GM19193 (cell line): ENCODE measurements around the gene TESMIN.

ENCODE experiments used
- POLR2A ChIP-seq: IDR thresholded peaks from 4 replicates; pipeline ENCODE4 v1.6.1; 2011; ENCODE audit not compliant: insufficient read depth, insufficient read length; ENCODE audit errors: extremely low read depth

Gene TESMIN

DNA sequence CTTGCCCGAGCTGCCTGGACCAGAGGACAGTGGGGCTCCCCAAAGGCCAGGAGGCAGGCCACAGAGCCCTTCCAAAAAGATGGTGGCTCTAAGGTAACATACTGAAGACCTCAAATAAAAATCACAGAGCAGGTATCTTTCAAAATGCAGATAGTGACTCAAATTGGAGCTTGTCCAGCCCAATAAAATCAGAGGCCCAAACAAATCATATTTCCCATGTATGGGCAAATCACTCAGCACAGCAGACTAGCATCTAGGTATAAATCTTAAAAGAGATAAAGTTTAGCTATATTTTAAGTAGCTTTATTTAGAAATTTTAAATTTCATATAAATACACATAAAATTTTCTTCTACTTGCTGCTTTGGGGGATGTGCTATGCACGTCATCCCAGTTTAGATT, 3.3 kb downstream of the TESMIN start:
- no peak for TF ChIP-seq POLR2A

DNA sequence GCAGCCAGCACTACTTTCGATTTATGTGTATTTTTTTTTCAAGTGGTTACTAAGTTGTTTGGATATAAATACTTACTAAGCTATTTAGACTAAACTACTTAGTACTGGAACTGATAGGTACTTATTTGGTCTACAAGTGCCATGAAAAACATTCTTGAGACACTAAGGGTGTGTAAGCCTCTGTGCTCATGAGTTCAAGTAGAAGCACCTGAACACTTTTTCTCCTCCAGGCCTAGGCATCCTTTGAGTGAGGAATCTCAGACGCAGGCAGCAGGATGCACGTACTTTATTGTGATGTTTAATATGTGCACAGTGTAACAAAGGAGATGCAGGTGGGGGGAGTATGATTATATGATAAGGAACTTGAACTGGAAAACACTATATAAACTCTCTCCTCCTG, 7.8 kb downstream of the TESMIN start:
- TF ChIP-seq POLR2A = no peak

DNA sequence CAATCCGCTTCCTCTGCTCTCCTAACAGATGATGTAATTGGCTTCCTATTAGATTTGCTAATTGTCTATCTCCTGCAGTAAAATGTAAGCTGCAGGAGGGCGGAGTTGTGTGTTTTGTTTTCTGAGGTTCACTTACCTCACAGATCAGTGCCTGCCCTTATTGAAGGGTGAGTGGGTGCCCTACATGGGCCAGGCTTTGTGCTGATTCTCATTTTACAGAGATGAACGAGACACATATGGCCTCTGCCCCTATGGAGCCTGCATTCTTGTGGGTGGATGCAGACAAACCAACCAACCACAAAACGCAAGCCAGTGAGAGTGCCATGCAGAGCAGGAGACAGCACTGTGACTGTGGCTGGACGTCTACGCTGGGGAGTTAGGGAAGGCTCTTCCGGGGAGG, 9.9 kb downstream of the TESMIN start:
- no peak for TF ChIP-seq POLR2A

DNA sequence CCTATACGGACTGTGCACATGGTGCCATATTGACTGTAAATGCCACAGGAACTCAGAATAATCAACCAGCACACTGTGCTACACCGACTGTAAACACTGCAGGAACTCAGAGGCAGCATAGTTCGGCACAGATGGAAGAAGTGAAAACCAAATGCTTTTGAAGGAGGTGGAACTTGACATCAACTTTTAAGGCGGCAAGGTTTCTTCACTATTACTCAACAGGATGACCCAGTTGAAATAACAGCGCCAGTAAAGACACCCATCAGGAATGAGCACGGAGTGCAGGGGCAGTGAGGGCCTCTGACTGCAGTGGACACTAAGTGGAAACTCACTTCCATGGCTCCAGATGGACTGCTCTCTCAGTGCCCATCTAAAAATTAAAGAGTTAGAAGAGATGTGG, 15.7 kb downstream of the TESMIN start:
- no peak for TF ChIP-seq POLR2A

DNA sequence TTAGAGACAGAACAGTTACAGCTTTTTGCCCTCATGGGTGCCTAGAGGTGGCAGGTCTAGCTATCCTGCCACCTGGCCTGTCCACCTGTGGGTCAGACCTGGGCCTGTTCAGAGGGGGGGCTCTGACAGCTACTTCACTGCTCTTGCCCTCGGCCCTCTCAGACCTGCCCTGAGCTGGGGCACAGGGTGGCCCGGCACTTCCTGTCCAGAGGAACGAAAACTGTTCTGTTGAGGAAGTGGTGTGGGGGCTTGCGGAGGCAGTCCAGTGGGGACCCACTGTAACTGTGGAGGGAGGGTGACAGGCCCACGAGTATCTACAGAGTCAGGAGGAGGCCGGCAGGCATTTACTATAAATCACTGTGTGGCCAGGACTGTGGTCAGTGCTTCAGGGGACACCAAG, 16.2 kb downstream of the TESMIN start:
- TF ChIP-seq POLR2A = no peak

DNA sequence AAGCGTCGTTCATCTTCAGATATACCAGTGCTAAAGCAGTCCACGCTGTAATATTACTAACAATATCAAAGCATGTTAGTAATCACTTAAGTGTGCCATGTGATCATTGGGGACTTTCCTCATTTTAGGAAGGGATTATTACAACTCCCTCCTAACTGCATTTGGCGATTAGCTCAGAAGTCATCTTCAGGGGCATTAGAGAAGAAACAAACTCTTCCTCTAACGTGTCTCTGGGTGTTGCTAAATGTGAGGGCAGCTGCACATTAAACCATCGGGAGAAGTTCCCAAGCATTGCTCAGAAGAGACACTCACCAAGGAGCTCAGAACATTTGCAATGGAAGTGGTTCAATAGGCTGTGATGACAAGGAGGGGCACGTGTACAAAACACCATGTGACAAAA, 17.2 kb downstream of the TESMIN start:
- TF ChIP-seq POLR2A = no peak

DNA sequence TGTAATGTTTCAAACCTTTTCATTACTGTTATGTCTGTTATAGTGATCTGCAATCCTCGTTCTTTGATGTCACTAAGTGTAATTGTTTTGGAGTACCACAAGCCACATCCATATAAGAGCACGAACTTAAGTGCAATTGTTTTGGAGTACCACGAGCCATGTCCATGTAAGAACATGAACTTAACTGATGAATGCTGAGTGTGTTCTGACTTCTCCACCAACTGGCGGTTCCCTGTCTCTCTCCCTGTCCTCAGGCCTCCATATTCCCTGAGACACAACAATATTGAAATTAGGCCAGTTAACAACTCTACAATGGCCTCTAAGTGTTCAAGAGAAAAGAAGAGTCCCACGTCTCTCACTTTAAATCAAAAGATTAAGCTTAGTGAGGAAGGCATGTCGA, 23.5 kb downstream of the TESMIN start:
- TF ChIP-seq POLR2A = no peak

DNA sequence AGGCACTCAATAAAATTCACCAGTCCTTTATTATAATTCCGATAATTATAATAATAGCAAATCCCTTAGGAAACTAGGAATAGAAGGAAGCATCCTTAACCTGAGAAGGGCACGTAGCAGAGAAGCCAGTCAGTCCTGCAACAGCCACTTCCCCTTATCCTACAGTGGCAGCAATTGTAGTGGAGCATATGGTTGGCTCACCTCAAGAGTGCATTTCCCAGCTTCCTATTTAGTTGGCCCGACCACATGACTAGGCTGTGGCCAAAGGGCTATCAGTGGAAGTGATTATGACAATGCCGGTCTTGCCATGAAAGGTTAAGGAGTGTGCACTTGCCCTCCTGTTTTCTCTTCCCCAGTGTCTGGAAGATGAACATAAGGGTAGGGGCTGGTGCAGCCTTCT, 27.0 kb downstream of the TESMIN start:
- TF ChIP-seq POLR2A = no peak

DNA sequence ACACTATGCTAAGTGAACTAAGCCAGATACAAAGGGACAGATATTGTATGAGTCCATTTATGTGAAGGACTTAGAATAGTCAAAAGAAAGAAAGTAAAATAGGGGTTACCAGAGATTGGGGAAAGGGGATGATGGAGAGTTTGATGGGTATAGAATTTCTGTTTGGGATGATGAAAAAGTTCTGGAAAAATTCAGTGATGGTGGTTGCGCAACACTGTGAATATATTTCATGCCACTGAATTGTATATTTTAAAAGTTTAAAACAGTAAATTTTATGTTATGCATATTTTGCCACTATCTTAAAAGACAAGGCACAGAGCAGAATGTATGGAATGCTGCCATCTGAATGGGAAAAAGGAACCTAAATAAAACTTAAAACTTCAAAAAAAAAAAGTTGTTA, 29.2 kb downstream of the TESMIN start:
- TF ChIP-seq POLR2A = no peak

DNA sequence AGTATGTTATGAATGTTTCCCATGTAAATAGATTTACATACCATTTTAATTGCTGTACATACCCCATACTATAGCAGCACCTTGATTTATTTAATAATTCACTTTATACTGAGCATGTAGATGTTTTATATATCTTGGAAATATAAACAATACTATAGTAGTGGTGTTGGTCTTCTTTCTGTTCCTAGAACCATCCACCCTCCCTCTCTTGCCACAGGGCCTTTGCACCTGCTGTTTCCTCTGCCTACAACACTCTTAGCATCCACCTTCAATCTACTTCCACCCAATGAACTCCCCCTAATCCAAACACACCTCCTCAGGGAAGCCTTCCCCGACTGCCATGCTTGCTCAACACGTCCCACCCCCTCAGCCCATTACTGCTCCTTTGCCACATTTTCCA, 30.2 kb downstream of the TESMIN start:
- no peak for TF ChIP-seq POLR2A

DNA sequence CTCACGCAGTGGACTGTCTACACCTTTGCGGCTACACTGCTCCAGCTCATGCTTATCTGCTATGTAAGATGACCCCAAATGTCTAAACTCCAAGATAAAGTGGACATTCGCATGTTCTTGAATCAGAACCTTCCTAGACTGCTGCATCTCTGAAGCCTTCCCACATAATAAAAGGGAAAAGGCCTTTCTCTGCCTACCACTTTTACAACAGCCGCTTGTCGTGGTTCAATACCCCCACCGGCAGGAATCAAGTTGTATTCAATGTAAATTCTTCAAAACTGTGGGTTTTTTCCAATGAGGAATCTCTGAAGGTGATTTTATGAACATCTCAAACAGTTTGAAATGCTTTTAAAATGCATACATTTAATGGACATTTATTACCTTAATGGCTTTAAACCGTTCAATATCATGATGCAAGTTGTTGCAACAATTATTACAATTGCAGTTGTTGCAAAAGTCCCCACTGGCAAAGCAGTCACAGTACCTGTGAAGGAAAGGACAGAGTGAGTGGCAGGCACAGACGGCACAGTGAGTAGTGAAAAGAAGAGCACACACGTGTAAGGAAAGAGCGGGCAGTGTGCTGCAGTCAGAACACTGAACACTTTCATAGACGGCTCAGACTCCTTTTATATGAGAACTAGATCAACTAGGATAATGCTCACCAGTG, 35.7 kb downstream of the TESMIN start:
- no peak for TF ChIP-seq POLR2A

DNA sequence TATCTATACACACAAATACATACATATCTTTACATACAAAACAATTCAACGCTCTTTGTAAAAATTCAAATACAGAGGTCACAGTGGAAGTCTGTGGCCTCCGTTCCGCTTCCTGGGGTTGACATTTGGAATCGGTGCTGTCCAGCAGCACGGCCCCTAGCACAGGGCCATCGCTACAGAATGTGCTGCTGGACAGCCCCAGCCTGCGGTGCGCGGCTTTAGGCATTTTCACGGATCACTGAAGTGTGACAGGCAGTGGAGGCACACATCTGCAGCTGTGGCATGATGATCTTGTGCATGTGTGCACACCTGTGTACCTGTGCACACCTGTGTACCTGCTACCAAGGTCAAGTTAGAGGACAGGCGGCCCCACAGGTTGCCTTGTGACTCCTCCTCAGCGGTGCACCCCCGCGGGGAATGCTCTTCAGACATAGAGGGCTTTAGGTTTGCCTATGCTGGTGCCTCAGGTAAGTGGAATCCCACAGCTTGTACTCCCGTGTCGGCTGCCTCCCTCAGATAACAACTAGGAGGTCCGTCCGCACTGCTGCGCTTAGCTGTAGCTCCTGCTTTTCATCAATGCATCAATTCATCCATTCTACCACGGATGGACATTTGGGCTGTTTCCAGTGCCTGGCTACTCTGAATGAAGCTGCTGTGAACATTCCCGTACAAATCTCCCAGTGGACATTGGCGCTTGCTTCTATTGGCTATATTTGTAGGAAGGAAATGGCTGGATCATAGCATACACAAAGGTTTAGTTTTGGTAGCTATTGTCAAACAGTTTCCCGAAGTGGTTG, 37.1 kb downstream of the TESMIN start:
- no peak for TF ChIP-seq POLR2A

DNA sequence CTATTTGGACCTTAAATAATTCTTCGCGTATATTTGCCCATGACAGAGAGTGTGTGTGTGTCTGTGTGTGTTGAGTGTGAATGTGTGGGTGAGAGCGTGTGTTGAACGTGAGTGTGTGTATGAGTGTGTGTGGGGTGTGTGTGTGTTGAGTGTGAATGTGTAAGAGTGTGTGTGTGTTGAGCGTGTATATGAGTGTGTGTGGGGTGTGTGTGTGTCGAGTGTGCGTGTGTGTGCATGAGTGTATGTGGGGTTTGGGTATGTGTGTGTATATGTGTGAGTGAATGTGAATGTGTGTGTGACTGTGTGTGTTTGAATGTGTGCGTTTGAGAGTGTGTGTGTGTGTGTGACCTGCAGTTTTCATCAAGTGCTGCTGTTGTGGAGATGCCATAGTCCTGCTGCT, 40.2 kb downstream of the TESMIN start:
- no peak for TF ChIP-seq POLR2A

DNA sequence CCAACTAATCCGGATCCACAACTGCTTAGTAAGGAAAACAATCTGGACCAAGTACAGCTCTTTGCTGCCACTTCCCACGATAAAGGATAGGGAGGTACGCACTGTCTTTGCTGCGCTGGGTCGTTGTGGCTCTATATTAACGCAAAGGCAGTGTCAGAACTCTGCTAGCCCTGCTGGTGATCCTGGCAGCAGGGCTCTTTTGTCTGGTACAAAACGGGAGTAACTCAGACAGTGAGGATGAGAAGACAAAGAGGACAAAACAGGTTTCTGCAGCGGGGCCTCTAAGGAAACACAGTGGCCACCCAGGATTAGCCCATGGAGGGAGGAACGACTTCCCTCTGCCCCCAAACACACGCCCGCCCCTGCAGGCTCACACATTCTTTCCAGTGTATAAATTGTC, 40.9 kb downstream of the TESMIN start:
- TF ChIP-seq POLR2A = no peak

DNA sequence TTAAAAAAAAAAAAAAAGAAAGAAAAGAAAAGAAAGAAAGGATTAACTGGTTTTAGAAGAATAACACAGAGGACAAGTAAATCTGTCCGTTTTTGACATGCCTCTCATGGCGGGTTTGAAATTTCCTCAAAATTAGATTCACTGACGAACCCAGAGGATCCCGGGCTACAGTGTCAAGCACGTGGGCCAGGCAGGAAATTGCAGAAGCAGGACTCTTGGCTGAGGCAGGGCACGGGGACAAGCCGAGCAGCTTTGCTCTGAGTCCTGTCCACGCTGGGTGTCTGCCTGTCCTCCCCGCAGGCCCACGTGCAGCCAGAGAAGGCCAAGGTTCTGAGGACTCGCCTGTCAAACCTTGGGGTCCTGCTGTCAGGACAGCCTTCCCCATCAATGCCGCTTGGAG, 42.3 kb downstream of the TESMIN start:
- no peak for TF ChIP-seq POLR2A

DNA sequence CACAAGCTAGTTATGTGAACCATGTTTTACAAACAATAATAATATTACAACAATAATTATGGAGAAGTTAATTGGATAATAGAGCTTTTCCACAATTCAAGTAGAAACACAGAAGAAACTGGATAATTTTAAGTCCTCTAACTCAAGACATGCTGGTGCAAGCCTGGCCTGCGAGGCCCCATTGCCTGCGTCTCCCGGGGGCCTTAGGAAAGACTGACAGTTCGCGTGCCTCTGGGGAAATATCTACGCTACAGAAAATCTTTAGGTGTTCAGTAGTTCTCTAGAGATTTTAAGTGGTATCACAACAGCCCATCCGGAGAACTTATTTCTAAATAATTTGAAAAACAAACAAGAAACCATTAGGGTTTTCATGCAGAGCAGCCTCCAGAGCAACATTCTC, 43.8 kb downstream of the TESMIN start:
- no peak for TF ChIP-seq POLR2A

DNA sequence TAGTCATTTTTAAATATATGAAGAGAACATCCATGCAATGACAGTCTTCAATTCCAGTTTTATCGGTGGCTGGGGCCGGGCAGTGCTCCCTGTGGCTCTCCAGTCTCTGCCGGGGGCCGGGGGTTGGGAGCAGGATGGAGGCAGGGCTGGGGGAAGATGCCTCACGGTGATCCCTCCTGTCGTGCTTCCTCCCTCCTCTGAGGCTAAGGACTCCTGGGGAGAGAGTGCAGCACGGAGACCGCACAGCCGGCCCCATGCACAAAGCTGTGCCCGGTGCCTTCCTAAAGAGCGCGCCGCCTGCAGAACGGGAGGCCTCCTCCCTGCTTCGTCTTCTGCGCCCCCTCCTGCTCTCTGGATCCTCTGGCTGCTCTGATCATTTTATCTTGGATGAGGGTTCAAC, 46.4 kb downstream of the TESMIN start:
- no peak for TF ChIP-seq POLR2A

DNA sequence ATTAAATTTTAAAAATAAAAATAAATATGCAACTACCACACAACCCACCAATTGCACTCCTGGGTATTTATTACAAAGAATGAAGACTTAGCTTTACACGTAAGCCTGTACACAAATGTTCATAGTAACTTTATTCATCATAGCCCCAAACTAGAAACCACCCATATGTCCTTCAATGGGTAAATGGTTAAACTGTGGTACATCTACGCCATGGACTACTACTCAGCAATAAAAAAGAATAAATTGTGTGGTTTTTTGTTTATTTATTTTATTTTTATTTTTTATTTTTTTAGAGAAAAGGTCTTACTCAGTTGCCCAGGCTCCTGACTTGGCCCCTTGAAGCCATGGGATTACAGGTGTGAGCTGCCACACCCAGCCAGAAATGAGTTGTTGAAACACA, 52.3 kb downstream of the TESMIN start:
- no peak for TF ChIP-seq POLR2A

DNA sequence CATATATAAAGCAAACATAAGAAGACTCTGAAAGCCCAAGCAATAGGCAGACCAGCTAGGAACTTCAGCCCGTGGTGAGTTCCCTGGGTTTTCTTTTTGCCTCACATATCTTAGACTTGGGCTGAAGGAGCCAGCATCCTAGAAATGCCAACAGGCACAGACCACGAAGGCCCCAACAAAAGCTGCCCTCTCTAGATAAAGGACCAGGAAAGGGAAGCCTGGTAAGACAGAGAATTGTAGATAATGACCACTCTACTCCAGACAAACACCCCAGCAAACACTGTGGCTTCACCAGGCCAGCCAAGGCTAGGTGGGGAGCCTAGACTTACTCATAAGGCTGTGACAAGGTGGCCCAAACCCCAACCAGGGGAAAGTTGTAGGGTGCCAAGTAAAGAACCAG, 55.8 kb downstream of the TESMIN start:
- TF ChIP-seq POLR2A = no peak
